WERI-Rb-1 (cell line): ENCODE results near the gene LTBP1.

ENCODE experiments used
- DNase-seq: peaks from one replicate; pipeline ENCODE4 v3.0.0-alpha.2; 2020
- H3K27ac ChIP-seq: fragments of 250-450 bp; sonication (Bioruptor Pico); 2 replicates; pipeline ENCODE4 v1.5.1; 2020; ENCODE audit warnings: mild to moderate bottlenecking, moderate library complexity
- H3K27me3 ChIP-seq: fragments of 250-450 bp; sonication (Bioruptor Pico); 2 replicates; pipeline ENCODE4 v1.5.1; 2021; ENCODE audit warnings: mild to moderate bottlenecking, low read depth, moderate library complexity; ENCODE audit not compliant: insufficient read depth, severe bottlenecking
- H3K36me3 ChIP-seq: fragments of 250-450 bp; sonication (Bioruptor Pico); 2 replicates; pipeline ENCODE4 v1.5.1; 2020; ENCODE audit warnings: mild to moderate bottlenecking, moderate library complexity
- H3K4me3 ChIP-seq: 2 replicates; pipeline ENCODE4 v1.5.1; 2011; ENCODE audit warnings: low read depth, mild to moderate bottlenecking, control low read depth, low read length
- H3K9me3 ChIP-seq: fragments of 250-450 bp; sonication (Bioruptor Pico); 2 replicates; pipeline ENCODE4 v1.5.1; 2021; ENCODE audit warnings: mild to moderate bottlenecking, moderate library complexity; ENCODE audit not compliant: severe bottlenecking
- TF ChIP-seq, protein P1 (sequence below): IDR thresholded peaks from 2 replicates; pipeline ENCODE4 v1.5.1; 2011; ENCODE audit warnings: low read depth, mild to moderate bottlenecking, control low read depth, inconsistent platforms, low read length

Gene LTBP1

DNA sequence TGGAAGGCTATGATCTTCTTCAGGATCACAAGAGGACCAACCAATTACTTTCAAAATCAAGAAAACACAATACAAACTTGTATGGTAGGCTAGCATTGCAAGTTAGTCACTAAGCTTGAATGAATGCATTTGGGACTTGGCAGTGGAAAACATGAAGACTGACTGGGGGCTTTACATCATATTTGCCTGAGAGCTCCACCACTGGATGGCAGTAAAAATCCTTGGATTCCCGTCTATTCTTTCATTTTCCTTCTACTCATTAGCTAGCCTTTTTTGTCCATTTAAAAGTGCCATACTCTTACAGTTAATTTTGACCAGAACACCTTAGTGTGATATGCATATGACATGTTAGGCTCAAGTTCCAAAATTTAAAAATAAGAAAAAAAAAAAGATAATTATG lies 466.2 kb downstream of the LTBP1 start:
- no peak for DNase-seq
- Histone ChIP-seq H3K9me3 (peaks cover 2% of the 10 kb centered on the region), H3K27me3 (no peaks in the 10 kb centered on the region), H3K4me3 (no peak overlapping the region), H3K27ac (no peak overlapping the region), H3K36me3 (no peaks in the 10 kb centered on the region)
- TF ChIP-seq, protein P1, sequence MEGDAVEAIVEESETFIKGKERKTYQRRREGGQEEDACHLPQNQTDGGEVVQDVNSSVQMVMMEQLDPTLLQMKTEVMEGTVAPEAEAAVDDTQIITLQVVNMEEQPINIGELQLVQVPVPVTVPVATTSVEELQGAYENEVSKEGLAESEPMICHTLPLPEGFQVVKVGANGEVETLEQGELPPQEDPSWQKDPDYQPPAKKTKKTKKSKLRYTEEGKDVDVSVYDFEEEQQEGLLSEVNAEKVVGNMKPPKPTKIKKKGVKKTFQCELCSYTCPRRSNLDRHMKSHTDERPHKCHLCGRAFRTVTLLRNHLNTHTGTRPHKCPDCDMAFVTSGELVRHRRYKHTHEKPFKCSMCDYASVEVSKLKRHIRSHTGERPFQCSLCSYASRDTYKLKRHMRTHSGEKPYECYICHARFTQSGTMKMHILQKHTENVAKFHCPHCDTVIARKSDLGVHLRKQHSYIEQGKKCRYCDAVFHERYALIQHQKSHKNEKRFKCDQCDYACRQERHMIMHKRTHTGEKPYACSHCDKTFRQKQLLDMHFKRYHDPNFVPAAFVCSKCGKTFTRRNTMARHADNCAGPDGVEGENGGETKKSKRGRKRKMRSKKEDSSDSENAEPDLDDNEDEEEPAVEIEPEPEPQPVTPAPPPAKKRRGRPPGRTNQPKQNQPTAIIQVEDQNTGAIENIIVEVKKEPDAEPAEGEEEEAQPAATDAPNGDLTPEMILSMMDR = peak; percentile 63

- TF ChIP-seq, protein P1 = no peak
- no peak overlapping the region for H3K27ac ChIP-seq
- no peak for DNase-seq
Observed at GRCh38 chr2:33419581-33420200, 472.9 kb downstream of the LTBP1 start.

GRCh38 chr2:33420726-33421125 lies 474.0 kb downstream of the LTBP1 start:
- no peaks in the 10 kb centered on the region for H3K27me3 ChIP-seq
- no peak overlapping the region for H3K27ac ChIP-seq
- TF ChIP-seq, protein P1 = no peak
- H3K36me3 ChIP-seq = no peaks in the 10 kb centered on the region
- DNase-seq = no peak
- H3K4me3 ChIP-seq = no peak overlapping the region
- H3K9me3 ChIP-seq = no peaks in the 10 kb centered on the region

More at GRCh38 chr2:33419581-33420200, 472.9 kb downstream of the LTBP1 start:
- Histone ChIP-seq H3K9me3 (no peaks in the 10 kb centered on the region), H3K36me3 (no peaks in the 10 kb centered on the region), H3K27me3 (no peaks in the 10 kb centered on the region), H3K4me3 (no peak overlapping the region)

DNA sequence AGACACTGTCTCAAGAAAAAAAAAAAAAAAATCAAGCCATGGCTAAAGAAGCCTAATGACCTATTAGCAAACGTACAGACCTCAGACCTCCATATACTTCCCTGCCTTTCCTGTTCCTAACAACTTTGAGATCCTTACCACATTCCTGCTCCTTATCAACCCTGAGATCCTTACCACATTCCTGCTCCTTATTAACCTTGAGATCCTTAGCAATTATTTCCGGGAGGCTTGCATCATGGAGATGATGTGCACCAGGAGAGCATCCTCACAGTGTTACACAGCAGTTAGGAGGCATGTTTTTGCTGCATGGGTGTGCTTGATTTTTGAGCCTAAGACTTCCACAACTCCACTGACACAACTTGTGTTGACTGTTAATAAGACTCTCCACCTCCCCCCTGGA lies 475.1 kb downstream of the LTBP1 start:
- DNase-seq = no peak
- Histone ChIP-seq H3K4me3 (no peak overlapping the region), H3K36me3 (no peaks in the 10 kb centered on the region), H3K27ac (no peak overlapping the region), H3K9me3 (no peaks in the 10 kb centered on the region), H3K27me3 (no peaks in the 10 kb centered on the region)
- TF ChIP-seq, protein P1 = no peak

DNA sequence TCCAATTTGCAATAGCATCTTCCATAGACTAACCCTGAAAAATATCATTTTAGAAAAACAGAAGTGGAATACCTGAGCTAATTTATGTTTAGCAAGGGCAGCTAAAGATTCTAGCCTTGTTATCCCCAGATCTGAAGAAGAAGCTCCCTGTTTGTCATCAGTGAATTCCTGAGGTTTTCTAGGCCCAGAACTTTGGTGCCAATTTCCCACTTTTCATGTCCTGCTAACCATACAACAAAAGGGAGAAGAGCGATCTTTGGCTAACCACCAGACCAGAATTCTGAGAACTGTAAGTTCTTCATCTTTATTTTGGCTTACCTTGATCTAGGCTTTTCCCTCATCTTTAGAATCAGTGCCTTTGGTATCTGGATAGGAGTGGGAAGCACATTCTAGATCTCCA lies 478.4 kb downstream of the LTBP1 start:
- H3K9me3 ChIP-seq = no peaks in the 10 kb centered on the region
- H3K27me3 ChIP-seq = no peaks in the 10 kb centered on the region
- H3K36me3 ChIP-seq = no peaks in the 10 kb centered on the region
- H3K27ac ChIP-seq = no peak overlapping the region
- no peak overlapping the region for H3K4me3 ChIP-seq
- no peak for DNase-seq
- TF ChIP-seq, protein P1 = no peak

DNA sequence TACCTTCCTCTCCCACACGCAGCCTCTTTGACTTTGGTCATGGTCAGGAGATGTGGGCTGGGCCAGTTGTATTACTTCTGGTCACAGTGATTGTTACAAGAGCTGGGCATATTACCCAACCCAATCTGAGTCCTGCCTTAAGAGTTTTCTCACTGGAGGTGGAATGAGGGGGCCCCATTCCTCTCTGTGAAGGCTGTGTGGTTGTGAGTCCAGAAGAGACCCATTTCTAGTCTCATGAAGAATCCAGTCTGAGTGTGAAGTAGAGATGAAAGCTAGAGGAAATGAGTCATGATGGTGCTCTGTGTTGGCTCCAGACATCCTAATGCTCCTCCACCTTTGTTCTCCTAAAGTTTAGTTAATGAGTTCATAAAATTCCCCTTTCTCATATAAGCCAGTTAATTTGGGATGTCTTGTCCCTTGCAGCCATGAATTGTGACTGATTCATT lies 478.9 kb downstream of the LTBP1 start:
- H3K4me3 ChIP-seq = no peak overlapping the region
- H3K36me3 ChIP-seq = no peaks in the 10 kb centered on the region
- no peak overlapping the region for H3K27ac ChIP-seq
- no peaks in the 10 kb centered on the region for H3K27me3 ChIP-seq
- no peak for DNase-seq
- TF ChIP-seq, protein P1 = no peak
- no peaks in the 10 kb centered on the region for H3K9me3 ChIP-seq
